GM21825 (cell line): ENCODE results near the gene EFNA5.

Experiments used
- ATAC-seq: cut with Tn5 transposase; IDR thresholded peaks from one replicate; pipeline ENCODE4 v1.9.1; 2021; ENCODE audit warnings: mild to moderate bottlenecking, moderate library complexity; ENCODE audit not compliant: unreplicated experiment

The EFNA5 gene

DNA sequence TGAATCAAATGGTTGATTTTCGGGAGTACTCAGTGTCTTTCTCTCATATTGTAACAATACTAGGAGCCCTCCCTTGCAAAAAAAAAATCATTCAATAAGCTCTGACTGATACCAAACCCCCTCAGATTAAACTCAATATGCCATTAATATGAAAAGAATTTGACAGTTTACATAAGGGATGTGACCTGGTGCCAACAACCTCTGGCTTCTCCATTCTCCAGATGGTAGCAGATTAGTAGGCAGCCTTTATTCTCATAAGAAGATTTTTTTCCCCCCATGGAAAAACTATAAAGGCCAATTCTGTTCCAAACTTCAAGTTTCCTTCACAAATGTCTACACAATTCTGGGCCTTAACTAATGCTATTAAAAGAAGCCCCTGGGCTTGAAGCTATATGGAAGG, 96.5 kb downstream of the EFNA5 start:
- no peak for ATAC-seq

GRCh38 chr5:107572715-107573368, 97.9 kb downstream of the EFNA5 start:
- no peak for ATAC-seq

DNA sequence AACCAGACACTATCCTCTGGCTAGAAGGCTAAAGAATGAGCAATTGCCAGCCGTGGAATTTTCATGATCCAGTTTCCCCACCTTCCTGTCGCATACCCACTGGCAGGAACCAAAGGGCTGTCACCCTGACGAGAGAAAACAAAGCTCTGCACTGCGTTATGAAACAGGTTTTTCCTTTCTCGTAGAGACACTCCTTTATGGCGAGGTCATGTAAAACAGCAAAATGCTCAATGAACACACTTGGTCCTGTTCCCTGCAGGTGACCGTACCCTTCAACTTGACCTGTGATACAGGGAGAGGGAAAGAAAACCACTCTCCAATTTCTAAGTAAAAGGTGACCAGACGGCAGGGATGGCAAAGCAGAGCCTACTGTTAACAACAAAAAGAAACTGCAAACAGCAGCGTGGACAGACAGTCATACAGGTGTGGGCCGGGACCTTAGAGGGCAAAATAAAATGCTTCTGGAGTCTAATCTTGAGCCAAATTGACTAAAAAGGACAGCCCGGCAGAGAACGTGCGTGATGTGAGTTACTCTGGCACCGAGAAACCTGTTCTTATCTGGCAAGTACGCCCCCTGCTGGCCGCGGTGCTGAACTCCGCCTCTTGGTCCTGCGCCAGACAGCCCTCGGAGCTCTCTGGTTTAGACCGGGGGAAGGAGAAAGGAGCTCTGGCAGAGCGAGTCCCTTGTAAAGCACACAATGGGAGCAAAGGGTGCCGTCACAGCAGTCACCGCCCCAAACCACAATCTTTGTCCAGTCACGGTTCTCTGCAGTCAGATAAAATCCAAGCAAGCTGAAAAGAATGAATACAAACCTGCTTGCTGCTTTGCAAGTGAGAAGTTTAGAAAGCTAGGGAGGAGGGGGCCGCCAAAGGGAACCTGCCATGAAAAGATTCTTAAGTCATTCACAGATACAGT, 98.9 kb downstream of the EFNA5 start:
- peak; percentile 60 for ATAC-seq

- peak; percentile 87 for ATAC-seq
These were observed 99.8 kb downstream of the EFNA5 start for GRCh38 chr5:107570805-107571531.

DNA sequence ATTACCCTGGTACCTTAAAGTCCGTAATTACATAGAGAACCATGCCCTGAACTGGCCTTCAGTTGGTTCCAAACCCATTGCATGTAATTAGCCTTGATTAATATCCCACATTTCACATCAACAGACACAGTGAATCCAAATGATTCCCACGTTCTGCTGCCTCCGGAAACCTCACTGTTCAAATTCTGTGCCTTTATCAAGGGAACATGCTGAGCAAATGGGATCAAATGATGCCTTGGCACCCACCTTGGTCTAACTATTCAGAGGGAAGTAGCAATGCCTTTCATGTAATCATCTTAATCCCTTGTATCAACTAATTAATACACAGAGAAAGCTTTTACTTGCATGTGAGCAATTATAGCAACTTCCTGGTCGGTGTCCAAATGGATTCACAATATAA, 100.6 kb downstream of the EFNA5 start:
- ATAC-seq, result no peak

DNA sequence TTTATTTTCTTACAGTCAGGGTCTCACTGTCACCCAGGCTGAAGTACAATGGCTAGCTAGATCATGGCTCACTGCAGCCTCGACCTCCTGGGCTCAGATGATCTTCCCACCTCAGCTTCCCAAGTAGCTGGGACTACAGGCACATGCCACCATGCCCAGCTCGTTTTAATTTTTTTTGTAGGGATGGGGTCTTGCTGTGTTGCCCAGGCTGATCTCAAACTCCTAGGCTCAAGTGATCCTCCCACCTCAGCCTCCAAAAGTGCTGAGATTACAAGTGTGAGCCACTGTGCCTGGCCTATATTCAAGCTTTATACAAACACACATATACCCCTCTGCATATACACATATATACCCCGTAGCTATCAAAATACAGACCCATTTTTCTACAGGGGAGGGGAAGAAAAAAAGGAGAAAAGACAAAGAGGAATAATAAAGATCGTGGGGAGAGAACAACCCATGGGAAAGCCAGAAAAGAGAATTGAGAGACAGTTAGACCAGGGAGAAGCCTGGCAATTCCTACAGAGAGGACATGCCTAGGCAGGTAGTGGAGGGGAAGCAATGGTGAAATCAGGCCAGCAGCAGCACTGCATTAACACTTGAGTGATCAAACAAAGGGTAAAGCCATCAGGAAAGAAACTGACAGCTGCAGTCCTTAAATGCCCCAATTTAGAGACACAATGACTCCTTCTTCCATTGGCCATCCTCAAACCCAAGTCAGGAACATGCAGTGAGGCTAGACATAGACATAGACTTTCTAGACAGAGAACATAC, 102.7 kb downstream of the EFNA5 start:
- no peak for ATAC-seq

GRCh38 chr5:107566986-107567385, 103.8 kb downstream of the EFNA5 start:
- no peak for ATAC-seq

DNA sequence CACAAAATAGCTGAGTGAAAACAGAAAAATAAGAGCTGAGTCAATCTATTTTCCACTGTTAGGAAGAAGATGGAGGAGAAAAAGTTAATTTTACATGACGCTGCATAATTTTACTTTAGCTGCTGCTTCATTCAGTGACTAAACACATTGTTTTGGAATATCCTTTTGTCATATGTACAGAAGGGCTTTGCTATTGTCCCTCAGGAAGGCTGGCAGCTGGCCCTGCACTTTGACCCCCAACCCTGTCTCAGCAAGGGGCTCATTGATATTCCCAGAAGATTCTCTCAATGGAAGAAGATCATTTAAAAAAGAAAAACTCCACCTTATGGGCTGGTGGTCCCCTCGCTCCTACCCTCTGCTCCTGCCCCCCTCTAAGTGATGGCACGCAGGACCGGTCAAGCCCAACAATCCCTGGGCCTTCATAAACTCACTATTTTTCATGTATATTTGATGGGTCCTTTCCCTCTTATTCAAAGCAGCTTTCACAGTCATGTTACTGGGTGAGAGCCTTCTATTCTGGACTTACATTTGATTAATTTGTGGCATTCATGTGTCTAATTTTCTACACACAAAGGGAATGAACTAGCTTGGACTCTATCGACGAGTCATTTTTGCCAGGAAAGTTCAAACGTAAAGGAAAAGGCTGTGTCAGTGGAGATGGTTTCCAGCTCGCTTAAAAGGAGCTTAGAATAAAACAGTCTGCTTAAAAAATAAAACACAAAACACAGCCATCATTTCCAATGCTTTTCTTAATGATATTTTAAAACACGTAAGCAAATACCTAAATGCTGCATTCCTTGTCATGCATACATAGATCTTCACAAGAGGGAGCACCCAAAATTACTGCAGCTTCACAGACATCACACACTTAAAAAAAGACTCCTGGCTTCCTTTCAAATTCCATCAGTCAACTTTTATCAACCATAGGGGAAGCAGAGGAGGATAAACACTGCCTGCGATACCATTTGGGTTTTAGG, 104.7 kb downstream of the EFNA5 start:
- no peak for ATAC-seq

DNA sequence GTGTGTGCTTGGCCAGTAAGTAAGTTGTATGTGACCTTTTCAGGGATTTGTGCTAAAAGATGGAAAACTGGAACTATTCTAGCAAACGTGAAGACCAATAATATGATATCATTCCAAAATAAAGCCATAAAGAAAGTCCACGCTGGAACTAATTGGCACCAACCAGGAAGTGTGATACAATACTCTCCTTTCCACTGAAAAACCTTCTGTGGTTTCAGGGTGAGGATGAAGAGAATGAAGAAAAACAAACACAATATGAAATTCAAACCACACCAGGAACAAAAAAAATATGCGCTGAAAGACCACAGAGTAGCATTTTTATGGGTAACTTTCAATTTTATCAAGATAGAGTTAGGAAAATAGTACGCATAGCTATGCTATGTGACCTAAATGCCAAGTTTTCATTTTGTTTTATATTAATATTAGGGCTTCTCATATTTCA, 105.8 kb downstream of the EFNA5 start:
- no peak for ATAC-seq

DNA sequence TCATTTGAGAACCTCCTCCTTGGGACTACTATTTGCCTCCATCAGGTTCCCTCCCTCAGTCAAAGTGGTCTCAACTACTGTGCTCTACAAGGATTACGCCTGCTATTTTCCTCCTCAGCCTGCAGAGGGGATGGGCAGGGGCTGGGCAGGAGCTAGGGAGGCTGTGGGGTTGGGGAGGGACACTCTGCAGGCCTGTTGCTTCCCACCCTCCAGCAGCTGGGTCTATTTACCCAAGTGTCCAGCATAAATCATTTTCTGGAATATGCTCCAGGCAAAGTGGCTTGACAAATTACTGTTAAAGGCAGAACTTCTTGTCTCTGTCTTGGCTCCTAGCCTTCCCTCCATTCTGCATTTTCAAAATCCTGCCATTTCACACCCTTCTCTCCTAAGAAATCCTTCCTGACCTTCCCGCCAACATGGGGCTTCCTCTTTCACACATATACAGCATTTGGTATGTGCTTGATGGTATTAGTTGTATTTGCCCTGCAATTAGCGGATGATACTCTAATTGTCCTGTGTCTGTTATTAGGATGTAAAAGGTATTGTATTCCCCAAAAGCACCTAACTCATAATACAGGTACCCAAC, 106.7 kb downstream of the EFNA5 start:
- ATAC-seq, result no peak

DNA sequence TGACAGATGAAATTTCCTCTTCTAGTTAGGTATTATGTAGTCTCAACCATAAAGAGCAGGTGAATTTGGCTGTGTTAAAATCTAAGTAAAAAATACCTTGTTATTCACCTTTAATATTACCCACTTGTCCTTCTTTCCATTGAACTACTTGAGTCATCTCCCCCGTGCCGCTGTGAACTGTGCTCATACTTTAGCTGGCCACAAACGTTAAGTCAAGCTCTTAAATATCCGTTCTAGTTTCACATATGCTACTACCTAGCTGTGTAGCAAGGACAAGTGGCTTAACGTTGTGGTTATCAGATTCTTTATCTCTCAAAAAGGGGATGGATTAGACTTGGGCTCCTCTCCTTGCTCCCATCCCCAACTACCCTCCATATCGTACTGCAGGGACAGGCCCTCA, 110.4 kb downstream of the EFNA5 start:
- ATAC-seq, result no peak

GRCh38 chr5:107558823-107559375, 111.8 kb downstream of the EFNA5 start:
- no peak for ATAC-seq

GRCh38 chr5:107557051-107557658, 113.6 kb downstream of the EFNA5 start:
- no peak for ATAC-seq

DNA sequence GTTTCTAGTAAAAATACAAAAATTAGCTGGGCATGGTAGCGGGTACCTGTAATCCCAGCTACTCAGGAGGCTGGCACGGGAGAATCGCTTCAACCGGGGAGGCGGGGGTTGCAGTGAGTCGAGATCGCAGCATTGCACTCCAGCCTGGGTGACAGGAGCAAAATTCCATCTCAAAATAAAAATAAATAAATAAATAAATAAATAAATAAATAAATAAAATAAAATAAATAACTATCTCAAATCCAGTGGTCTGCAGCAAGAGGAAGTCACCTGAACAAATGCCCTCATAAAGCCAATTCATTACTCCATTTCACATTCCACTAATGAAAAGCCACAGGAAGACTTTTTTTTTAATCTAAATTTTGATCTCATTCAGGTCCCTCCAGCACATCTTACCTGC, 114.2 kb downstream of the EFNA5 start:
- no peak for ATAC-seq

DNA sequence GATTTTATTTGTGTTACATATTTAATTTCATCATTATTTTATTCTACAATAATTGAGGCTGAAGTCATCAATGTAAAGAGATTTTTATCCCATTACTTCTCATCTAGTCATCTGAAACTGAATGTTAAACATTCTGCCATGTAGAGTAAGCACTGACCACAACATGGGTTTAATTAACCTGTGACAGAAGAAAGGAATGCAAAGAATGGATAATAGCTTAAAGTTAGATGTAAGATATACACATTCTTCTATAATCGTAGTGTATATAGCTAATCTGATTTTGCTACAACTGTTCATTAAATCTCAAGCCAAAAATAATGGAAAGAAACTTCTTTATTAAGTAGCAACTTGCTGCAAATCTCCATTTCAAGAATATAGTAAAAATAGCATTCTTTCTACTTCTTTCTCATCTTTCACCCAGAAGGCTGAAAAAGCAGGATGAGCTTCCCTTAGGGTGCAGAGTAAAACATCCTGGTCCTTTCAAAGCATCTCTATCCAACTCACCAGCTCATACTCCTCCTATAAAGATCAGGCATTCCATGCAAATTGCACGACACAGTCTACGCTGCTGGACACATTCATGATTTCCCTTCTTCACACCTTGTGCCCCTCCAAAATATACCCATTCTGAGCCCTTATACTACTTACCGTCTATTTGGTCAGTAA, 115.2 kb downstream of the EFNA5 start:
- no peak for ATAC-seq

DNA sequence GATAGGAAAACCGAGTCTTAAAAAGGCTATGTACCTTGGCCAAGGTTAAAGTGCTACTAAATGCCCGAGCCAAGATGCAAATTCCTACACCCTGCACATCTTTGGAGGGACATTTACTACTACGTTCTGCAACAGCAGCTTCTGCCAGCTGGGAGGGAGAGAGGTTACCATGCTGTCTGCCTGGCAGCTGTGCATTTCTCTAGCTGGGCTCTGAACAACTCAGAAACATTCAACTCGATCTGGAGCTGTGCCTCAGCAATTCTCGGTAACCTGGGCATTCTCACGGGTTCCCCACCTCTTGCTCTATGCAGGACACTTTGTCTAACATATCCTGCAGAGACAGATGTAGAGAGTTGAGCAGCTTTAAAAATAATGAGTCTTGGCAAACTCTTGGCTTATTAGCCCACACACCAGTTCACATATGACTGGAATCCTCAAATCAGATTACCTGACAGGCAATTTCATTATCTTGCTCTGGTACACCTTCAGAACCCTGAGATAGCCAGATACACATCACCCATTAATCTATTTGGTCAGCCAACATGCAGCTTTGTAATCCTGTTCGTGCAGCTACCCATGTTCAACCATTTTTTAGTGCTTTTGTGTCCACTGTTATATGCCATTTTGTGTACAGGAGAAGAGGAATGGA, 115.8 kb downstream of the EFNA5 start:
- ATAC-seq, result no peak

DNA sequence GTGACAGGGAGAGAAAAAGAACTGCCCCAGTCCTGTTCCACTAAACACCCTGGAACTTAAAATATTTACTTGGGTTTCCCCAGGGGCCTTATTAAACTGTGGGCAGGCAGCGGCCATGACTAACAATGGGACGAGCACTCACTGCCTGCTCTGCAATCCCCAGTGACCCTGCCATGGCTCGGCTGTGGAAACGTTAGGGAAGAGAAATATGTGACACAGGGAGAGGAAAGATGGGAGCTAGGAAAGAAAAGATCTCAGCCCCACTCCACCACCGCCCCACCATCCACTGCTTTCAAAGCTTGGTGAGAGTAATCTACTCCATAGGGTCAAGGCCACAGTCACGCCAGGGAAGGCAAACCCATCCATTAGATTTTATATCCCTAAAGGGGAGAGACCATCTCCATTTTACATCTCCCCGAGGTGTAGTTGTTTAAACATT, 117.6 kb downstream of the EFNA5 start:
- no peak for ATAC-seq
